HL-60 (cell line): ENCODE results near the gene PREB.

ENCODE experiments used
- DNase-seq, 2 experiments: peaks; one replicate each; pipeline ENCODE4 v3.0.0-alpha.2; 2010 to 2020; ENCODE audit warnings: low read depth in 1 of 2, low spot score in 1 of 2
- H3K27ac ChIP-seq: fragments of 250-450 bp; sonication (Bioruptor Pico); replicated peaks from 2 replicates; pipeline ENCODE4 v1.5.1; 2020; ENCODE audit warnings: mild to moderate bottlenecking, moderate library complexity
- H3K27me3 ChIP-seq: fragments of 250-450 bp; sonication (Bioruptor Pico); 2 replicates; pipeline ENCODE4 v1.5.1; 2021; ENCODE audit warnings: mild to moderate bottlenecking, moderate library complexity; ENCODE audit not compliant: insufficient read depth, poor library complexity, severe bottlenecking
- H3K4me3 ChIP-seq: replicated peaks from 2 replicates; pipeline ENCODE4 v1.5.1; 2011; ENCODE audit warnings: mild to moderate bottlenecking, control low read depth, low read length; ENCODE audit not compliant: insufficient read depth
- GABPA ChIP-seq: IDR thresholded peaks from 2 replicates; pipeline ENCODE4 v1.6.1; 2012; ENCODE audit warnings: low read depth
- POLR2AphosphoS5 ChIP-seq: IDR thresholded peaks from 2 replicates; pipeline ENCODE4 v1.6.1; 2012; ENCODE audit warnings: low read depth
- REST ChIP-seq: IDR thresholded peaks from 2 replicates; pipeline ENCODE4 v1.6.1; 2012; ENCODE audit warnings: low read depth; ENCODE audit not compliant: insufficient replicate concordance
- SPI1 ChIP-seq: IDR thresholded peaks from 2 replicates; pipeline ENCODE4 v1.6.1; 2012; ENCODE audit warnings: low read depth, mild to moderate bottlenecking, borderline replicate concordance
- TF ChIP-seq, protein P1 (sequence below): IDR thresholded peaks from one replicate; pipeline ENCODE4 v1.5.1; 2011; ENCODE audit warnings: low read length, control low read depth, inconsistent platforms; ENCODE audit not compliant: insufficient read depth

Gene PREB

DNA sequence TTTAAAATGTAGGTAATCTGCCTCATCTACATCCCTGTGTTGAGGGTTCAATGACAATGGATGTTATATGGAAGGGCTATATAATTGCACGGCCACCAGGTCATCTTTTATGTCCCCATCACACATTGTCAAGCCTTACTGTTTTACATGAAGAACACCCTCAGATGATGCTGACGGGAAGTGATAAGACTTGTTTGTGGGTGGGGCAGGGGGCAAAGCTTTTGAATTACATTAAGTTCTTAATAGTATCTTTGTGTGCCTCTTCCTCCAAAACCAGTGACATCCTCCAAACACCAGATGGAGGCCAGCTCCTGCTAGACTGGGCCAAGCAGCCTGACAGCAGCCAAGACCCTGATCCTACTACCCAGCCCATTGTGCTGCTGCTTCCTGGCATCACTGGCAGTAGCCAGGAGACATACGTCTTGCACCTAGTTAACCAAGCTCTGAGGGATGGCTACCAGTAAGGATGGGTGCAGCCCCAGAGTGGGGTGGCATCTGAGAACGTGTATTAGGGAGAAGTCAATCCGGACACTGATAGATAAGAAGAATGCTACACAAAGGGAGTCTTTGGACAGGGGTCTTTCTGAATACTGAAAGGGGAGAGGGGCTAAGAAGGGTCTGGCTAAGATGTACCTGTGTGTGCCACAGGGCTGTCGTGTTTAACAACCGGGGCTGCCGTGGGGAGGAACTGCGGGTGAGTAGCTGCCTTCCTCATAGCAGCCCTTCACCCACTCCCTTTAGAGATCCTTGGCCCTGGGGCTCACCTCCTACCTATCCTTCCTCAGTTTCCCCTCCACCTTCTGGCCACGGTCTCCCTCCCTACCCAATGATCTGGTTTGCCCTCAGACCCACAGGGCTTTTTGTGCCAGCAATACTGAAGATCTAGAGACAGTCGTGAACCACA, 5.5 kb downstream of the PREB start:
- TF ChIP-seq POLR2AphosphoS5, result peak; percentile 34; the same call in 1 of the 2 replicates
- no peak for TF ChIP-seq GABPA
- no peak for DNase-seq
- Histone ChIP-seq H3K4me3 (no peak overlapping the region), H3K27ac (no peak overlapping the region), H3K27me3 (no peaks in the 10 kb centered on the region)

- Histone ChIP-seq H3K27me3 (no peaks in the 10 kb centered on the region), H3K27ac (no peak overlapping the region), H3K4me3 (no peak overlapping the region)
- no peak for DNase-seq
- TF ChIP-seq, protein P1, sequence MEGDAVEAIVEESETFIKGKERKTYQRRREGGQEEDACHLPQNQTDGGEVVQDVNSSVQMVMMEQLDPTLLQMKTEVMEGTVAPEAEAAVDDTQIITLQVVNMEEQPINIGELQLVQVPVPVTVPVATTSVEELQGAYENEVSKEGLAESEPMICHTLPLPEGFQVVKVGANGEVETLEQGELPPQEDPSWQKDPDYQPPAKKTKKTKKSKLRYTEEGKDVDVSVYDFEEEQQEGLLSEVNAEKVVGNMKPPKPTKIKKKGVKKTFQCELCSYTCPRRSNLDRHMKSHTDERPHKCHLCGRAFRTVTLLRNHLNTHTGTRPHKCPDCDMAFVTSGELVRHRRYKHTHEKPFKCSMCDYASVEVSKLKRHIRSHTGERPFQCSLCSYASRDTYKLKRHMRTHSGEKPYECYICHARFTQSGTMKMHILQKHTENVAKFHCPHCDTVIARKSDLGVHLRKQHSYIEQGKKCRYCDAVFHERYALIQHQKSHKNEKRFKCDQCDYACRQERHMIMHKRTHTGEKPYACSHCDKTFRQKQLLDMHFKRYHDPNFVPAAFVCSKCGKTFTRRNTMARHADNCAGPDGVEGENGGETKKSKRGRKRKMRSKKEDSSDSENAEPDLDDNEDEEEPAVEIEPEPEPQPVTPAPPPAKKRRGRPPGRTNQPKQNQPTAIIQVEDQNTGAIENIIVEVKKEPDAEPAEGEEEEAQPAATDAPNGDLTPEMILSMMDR, result no peak
- TF ChIP-seq REST (no peak), POLR2AphosphoS5 (no peak; the same call in 1 of the 2 replicates), GABPA (no peak)
These were observed 6.4 kb downstream of the PREB start for GRCh38 chr2:27127883-27128667.

- no peak overlapping the region for H3K27ac ChIP-seq
- no peak for TF ChIP-seq POLR2AphosphoS5
- no peak for TF ChIP-seq SPI1
- TF ChIP-seq GABPA, result no peak
- no peak for TF ChIP-seq REST
- TF ChIP-seq, protein P1, result no peak
- no peaks in the 10 kb centered on the region for H3K27me3 ChIP-seq
- no peak overlapping the region for H3K4me3 ChIP-seq
- no peak for DNase-seq
These were observed 8.2 kb downstream of the PREB start for GRCh38 chr2:27126252-27126710.

DNA sequence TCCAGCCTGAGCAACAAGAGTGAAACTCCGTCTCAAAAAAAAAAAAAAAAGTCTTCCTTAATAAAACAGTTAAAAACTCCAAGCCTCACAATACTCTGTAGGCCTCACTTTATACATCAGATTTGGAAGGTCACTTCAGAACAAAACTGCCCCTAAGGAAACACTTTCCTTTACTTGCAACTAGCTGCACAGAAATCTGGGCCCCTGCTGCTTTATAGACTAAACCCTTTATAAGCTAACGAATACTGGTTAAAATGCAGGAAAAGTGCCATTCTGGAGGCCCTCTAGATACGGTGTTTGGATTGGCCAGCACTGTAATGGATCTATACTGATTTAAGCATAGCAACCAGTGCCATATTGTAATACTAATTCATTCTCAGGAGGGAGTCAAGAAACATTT, 9.3 kb downstream of the PREB start:
- no peak overlapping the region for H3K4me3 ChIP-seq
- no peak overlapping the region for H3K27ac ChIP-seq
- DNase-seq, result no peak
- H3K27me3 ChIP-seq, result no peaks in the 10 kb centered on the region
- no peak for TF ChIP-seq REST
- TF ChIP-seq POLR2AphosphoS5, result no peak
- no peak for TF ChIP-seq GABPA
- TF ChIP-seq, protein P1, result no peak
- no peak for TF ChIP-seq SPI1
